HG03060 (cell line): ENCODE data around the gene RNF121.

ENCODE experiments used
- ATAC-seq: cut with Tn5 transposase; IDR thresholded peaks from one replicate; pipeline ENCODE4 v1.9.1; 2021; ENCODE audit warnings: low read depth, moderate number of reproducible peaks; ENCODE audit not compliant: unreplicated experiment

RNF121 gene

GRCh38 chr11:72026090-72026489 lies 97.2 kb downstream of the RNF121 start:
- ATAC-seq = no peak

GRCh38 chr11:72030472-72031045 lies 101.7 kb downstream of the RNF121 start:
- ATAC-seq = no peak

- no peak for ATAC-seq
These were observed 107.8 kb downstream of the RNF121 start for GRCh38 chr11:72036687-72037086.

- ATAC-seq = no peak
These were observed 108.9 kb downstream of the RNF121 start for GRCh38 chr11:72037554-72038311.

- ATAC-seq = no peak
These were observed 109.6 kb downstream of the RNF121 start for GRCh38 chr11:72038491-72038890.

- no peak for ATAC-seq
These were observed 110.4 kb downstream of the RNF121 start for GRCh38 chr11:72039031-72039855.

GRCh38 chr11:72039856-72040401 lies 111.1 kb downstream of the RNF121 start:
- ATAC-seq = no peak

GRCh38 chr11:72040491-72041363 lies 111.9 kb downstream of the RNF121 start:
- ATAC-seq = no peak

- ATAC-seq = no peak
These were observed 112.7 kb downstream of the RNF121 start for GRCh38 chr11:72041364-72042063.

- no peak for ATAC-seq
These were observed 113.4 kb downstream of the RNF121 start for GRCh38 chr11:72042064-72042745.

- no peak for ATAC-seq
These were observed 117.0 kb downstream of the RNF121 start for GRCh38 chr11:72045849-72046248.
